ENCODE data around the gene RASSF6.
"Not testable (repeated sequence)": the region's sequence is repeated elsewhere in the genome, so short reads cannot be mapped to it uniquely, and the experiment has no call there.

RASSF6 gene, protein sequence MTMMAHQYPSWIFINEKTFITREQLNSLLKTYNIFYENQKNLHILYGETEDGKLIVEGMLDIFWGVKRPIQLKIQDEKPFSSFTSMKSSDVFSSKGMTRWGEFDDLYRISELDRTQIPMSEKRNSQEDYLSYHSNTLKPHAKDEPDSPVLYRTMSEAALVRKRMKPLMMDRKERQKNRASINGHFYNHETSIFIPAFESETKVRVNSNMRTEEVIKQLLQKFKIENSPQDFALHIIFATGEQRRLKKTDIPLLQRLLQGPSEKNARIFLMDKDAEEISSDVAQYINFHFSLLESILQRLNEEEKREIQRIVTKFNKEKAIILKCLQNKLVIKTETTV

DNA sequence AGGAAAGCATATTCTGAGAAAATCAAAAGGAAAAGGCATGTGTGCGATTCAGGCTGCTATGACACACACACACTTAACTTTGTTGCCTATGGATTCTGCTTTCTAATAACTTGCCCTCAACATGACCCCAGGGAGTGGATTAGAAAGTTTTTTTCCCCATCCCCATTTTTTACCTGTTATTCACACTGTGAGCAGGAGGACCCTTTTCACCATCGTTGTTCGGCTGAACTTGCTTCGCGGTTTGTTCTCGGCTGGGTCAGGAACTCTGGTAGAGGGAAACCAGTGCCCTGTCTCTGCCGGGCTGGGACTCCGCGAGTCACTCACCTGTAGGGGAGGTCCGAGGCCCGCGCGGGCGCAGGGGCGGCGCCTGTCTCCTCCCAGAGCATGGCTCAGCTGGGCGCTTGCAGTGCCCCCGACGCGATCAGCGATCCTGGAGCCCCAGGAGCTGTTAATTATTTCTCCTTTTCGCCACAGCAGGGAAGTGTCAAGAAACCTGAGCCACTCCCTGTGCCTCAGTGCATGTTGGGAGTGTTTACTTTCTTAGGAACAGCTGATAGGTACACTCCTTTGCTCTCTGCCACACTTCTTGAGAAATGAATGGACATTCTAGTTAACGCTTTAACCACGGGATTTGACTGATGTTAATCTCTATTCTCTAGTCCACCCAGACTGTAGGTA lies at the start of gene RASSF6:
RASSF6 (minus strand) TSS at position 322 of the 678 bp plus-strand sequence. CDS start 8,641 bp downstream, outside the sequence.
- DNase-seq = peak; percentile 53

GRCh38 chr4:73669410-73670183 lies 49.4 kb upstream of the RASSF6 start:
- DNase-seq = no peak

- DNase-seq = no peak
These were observed 48.6 kb upstream of the RASSF6 start for GRCh38 chr4:73668782-73669201.

GRCh38 chr4:73665924-73666323 lies 45.7 kb upstream of the RASSF6 start:
- not testable (repeated sequence) for DNase-seq

GRCh38 chr4:73664470-73664869 lies 44.2 kb upstream of the RASSF6 start:
- DNase-seq = no peak

DNA sequence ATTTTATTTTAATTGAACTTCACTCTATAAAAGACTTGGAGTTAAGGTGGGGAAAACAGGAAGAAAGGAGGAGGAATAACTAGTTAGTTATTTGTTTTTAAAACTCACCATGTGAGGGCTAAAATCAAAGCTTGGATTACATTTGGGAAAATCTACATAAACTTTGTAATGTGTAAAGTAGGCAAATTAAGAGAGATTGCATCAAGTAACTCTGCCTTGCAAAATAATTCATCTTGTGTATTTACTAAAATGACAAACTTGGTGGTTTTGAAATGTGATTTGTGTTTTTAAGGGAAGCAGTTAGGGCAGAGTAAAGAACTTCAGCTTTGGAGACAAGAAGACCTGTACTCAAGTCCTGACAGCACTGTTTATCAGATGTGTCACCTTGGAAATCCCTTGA lies 43.3 kb upstream of the RASSF6 start:
- DNase-seq = no peak

- DNase-seq = peak; percentile 57
These were observed 42.7 kb upstream of the RASSF6 start for GRCh38 chr4:73662709-73663546.

- no peak for DNase-seq
These were observed 41.4 kb upstream of the RASSF6 start for GRCh38 chr4:73661646-73662119.

DNA sequence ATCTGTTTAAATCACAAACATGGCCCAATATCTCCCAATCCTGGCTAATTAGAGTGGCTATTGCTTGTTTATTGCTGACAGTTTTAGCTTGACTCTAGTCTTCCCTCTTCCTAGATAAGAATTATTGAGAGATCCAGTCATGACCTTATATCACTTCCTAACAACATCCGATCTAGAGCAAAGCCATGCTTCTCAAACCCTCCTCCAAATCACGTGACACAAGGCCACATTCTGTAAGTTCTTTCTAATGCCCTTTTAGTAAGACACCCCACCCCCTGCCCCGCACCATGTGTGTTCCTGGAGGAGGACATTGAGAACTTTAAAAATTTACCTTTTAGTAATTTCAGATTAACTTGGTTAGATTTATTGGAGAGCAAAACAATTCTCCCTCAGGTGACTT lies 40.6 kb upstream of the RASSF6 start:
- DNase-seq = no peak

DNA sequence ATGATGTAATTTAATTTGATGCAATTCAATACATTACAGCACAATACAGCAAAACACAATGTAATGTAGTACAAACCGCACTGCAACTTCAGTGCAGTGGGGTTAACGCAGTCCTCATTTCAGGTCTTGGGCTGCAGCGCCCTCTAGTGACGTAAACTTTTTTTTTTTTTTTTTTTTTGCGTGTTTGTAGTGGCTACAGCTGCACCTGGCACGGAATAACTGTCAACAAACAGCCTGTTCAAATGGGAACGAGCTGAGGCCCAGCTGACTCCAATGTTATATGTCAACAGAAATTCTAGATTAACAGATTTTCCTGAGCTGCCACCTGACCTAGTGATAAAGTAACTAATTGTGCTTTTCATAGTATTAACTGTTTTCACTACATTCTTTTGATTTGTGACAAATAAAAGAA lies 33.5 kb upstream of the RASSF6 start:
- DNase-seq = peak; percentile 54

- DNase-seq = no peak
These were observed 30.0 kb upstream of the RASSF6 start for GRCh38 chr4:73650250-73650649.

GRCh38 chr4:73648478-73648877 lies 28.2 kb upstream of the RASSF6 start:
- no peak for DNase-seq

- no peak for DNase-seq
These were observed 25.9 kb upstream of the RASSF6 start for GRCh38 chr4:73646117-73646516.

- no peak for DNase-seq
These were observed 11.5 kb upstream of the RASSF6 start for GRCh38 chr4:73631565-73632226.

DNA sequence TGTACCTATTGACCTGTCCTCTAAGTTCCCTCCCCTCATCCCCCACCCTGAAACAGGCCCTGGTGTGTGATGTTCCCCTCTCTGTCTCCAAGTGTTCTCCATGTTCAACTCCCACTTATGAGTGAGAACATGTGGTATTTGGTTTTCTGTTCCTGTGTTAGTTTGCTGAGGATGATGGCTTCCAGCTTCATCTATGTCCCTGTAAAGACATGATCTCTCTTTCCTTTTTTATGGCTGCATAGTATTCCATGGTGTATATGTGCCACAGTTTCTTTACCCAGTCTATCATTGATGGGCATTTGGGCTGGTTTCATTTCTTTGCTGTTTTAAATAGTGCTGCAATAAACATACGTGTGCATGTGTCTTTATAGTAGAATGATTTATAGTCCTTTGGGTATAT lies 8.6 kb upstream of the RASSF6 start:
- not testable (repeated sequence) for DNase-seq

DNA sequence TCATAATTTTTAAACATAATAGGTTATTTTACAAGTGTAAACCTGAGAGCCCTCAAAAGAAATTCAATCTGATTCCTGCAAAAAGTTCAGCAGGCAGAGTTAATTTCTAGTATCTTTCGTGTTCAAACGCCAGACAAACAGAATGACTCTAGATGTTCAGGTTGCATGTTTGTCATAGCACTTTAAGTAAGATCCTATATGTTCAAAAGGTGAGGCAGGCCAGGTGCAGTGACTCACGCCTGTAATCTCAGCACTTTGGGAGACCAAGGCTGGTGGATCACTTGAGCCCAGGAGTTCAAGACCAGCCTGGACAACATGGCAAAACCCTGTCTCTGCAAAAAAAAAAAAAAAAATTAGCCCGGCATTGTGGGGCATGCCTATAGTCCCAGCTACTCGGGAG lies 1.1 kb upstream of the RASSF6 start:
- no peak for DNase-seq

DNA sequence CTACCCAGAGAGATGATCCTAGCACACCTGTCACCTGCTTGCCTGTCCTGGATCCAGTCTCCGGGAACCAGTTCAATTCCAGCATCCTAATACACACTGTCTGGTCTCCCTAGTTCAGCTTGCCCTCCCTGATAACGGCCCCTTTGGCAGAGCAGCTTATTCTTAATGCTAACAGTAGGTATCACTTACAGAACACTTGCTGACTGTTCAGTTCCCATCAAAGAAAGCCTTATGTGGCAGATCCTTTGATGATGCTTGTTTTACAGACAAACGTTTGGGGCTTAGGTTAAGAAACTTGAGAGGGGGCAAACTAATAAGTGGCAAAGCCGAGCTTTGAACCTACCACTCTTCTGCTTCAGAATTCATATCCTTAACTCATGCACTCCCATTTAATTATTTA lies 890 bp downstream of the RASSF6 start:
- DNase-seq = no peak

- DNase-seq = peak; percentile 2
These were observed 3.0 kb downstream of the RASSF6 start for GRCh38 chr4:73617256-73617655.

DNA sequence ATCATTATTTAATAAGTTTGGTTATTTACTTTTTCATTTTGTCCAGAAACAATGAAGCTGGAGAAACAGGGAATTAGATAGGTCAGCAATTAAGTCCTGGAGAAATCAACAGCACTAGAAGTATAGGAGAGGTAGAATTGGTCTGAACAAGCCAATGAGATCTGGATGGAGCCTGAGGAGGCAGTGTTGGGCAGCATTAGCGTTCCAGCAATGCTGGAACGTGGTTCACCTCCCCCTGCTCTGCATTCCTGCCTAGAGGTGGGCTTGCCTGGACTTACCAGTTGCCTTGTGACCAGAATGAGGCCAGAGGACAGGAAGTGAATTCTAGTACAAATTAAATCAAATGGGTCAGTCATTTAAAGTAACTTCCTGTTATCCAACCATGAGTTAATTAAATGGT lies 4.6 kb downstream of the RASSF6 start:
- DNase-seq = no peak

DNA sequence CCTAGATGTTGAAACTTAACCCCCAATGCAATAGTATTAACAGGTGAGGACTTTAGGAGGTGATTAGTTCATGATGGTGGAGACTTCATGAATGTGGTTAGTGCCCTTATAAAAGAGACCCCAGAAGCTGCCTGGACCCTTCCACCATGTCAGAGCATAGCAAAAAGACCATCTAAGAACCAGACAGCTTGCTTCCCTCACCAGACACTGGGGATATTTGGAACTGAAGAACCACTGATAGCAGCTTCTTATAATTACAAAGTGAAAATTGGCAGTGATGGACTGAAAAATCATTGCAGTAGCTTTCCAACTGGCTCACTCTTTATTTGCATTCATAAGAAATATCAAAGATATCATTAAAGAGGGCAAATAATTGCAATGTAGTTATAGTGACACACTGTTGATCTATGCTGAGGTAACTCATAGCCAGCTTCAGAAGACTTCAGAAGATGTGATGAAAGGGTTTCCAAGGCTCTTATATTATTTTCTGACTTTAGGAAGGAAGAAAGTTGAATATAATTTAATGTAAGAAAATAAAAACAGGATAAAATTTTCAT lies 5.8 kb downstream of the RASSF6 start:
- DNase-seq = no peak

DNA sequence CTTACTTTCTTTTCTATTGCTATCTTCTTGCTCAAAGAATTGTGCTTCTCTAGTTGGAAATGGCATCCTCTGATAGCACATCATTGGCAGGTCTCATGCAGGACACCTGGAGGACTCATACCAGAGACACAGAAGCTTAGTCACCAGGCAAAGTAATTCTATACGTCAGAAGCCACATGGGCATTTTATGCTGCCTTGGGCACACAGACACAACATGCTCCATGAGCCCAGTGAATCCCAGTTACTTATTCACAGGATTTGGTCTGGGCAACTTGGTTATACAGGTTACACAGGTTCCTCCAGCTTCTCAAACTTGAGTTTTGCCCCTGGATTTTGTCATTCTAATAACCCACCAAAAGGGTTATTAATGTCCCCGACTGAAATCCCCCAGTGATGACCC lies 7.1 kb downstream of the RASSF6 start:
- DNase-seq = no peak

DNA sequence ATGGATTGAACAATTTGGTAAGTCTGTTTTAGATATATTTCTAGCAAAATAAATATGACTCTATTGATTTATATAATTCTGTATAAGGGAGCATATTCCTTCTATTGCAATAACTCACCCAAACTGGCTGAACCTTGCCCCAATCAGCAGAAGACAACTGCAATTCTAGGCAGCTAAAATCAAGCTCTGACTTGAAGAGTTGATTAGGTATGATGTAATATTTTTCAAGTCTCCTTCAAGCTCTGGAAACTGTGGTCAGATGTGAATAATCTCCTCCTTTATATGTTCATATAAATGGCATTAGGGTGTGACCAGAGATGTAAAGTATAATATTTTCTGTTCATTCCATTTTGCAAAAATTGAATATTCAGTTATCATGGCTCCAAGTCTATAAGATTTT lies 8.2 kb downstream of the RASSF6 start:
- no peak for DNase-seq
